CD4-positive, alpha-beta T cell (primary cell): ENCODE measurements around the gene RASA3. TPM values are rescaled to one million over a fixed set of nuclear protein-coding genes. Genes with fewer than 3 reads are reported as not detected.

ENCODE experiments used
- ATAC-seq: fragments of 200-7000 bp; cut with Tn5 transposase; one replicate; pipeline ENCODE4 v1.10.0; 2022; ENCODE audit warnings: mild to moderate bottlenecking; ENCODE audit not compliant: poor library complexity
- CTCF ChIA-PET: fragments of 350-600 bp; sonication (Branson Sonifier 250); formaldehyde crosslinking; loops from one replicate; lab custom pipeline; 2021; ENCODE audit warnings: antibody characterized with exemption, inconsistent platforms; lab: Charles Lee
- POLR2A ChIA-PET: fragments of 350-600 bp; sonication (Branson Sonifier 250); formaldehyde crosslinking; loops from one replicate; lab custom pipeline; 2021; ENCODE audit warnings: antibody characterized with exemption, inconsistent platforms; lab: Charles Lee
- DNase-seq, 14 experiments: peaks; one replicate each; pipeline ENCODE4 v3.0.0-alpha.2; 2013 to 2020; ENCODE audit warnings: mixed read lengths in 2 of 14
- H3K27ac ChIP-seq, 2 donors: one replicate each; pipeline versions ENCODE4 v1.5.1 to v1.7.0; 2013; ENCODE audit warnings: low read length in 2 of 2, low read depth in 1 of 2, mild to moderate bottlenecking in 1 of 2
- H3K27me3 ChIP-seq, 2 experiments: 1 replicate in 1 of 2; 2 replicates in 1 of 2; pipeline versions ENCODE4 v1.6.1 to v1.7.0; 2013; ENCODE audit warnings: low read length in 2 of 2, control low read depth in 1 of 2, mild to moderate bottlenecking in 1 of 2, moderate library complexity in 1 of 2; ENCODE audit not compliant: insufficient read depth in 2 of 2, control insufficient read depth in 1 of 2
- H3K36me3 ChIP-seq: one replicate; pipeline ENCODE4 v1.6.1; 2013; ENCODE audit warnings: low read length, control low read depth; ENCODE audit not compliant: insufficient read depth
- H3K4me1 ChIP-seq: one replicate; pipeline ENCODE4 v1.6.1; 2013; ENCODE audit warnings: low read length, control low read depth; ENCODE audit not compliant: insufficient read depth
- H3K4me3 ChIP-seq: one replicate; pipeline ENCODE4 v1.5.1; 2013; ENCODE audit warnings: mild to moderate bottlenecking, low read length, moderate library complexity
- H3K9me3 ChIP-seq, 2 experiments: 1 replicate in 1 of 2; 2 replicates in 1 of 2; pipeline versions ENCODE4 v1.6.1 to v1.7.0; 2013; ENCODE audit warnings: low read length in 2 of 2, mild to moderate bottlenecking in 2 of 2, control low read depth in 1 of 2, moderate library complexity in 1 of 2; ENCODE audit not compliant: control insufficient read depth in 1 of 2, insufficient read depth in 1 of 2
- H3K27ac Mint-ChIP-seq: one replicate; pipeline ENCODE4 v1.8.0; 2020; ENCODE audit warnings: mixed read lengths
- H3K27me3 Mint-ChIP-seq: one replicate; pipeline ENCODE4 v1.8.0; 2021; ENCODE audit warnings: mixed read lengths
- H3K36me3 Mint-ChIP-seq: one replicate; pipeline ENCODE4 v1.8.0; 2021; ENCODE audit warnings: low read depth, mixed read lengths
- H3K4me1 Mint-ChIP-seq: one replicate; pipeline ENCODE4 v1.8.0; 2021; ENCODE audit warnings: low read depth, mixed read lengths
- H3K4me3 Mint-ChIP-seq: one replicate; pipeline ENCODE4 v1.8.0; 2020; ENCODE audit warnings: mild to moderate bottlenecking, mixed read lengths
- H3K9me3 Mint-ChIP-seq: one replicate; pipeline ENCODE4 v1.8.0; 2020; ENCODE audit warnings: mixed read lengths
- CTCF ChIP-seq: fragments of 200-600 bp; IDR thresholded peaks from one replicate; pipeline ENCODE4 v1.8.0; 2022; ENCODE audit warnings: antibody characterized with exemption, mild to moderate bottlenecking
- intact Hi-C, 2 experiments: fragments of 100-400 bp; cut with DNase I in 1 of 2; cut with micrococcal nuclease in 1 of 2; formaldehyde crosslinking; loops; one replicate each; pipeline versions ENCODE4 v1.15.1 to v1.9.0; 2023 to 2025; cut with DNase I, micrococcal nuclease
- total RNA-seq, 174 experiments: library from RNA in 2 of 174; stranded (reverse) in 2 of 174; gene quantifications; one replicate each; pipeline ENCODE4 v1.2.3 and lab custom pipeline; 2021 to 2026

The RASA3 gene
- total RNA-seq, 2 experiments from 2014 or later, result 181 to 184 TPM

DNA sequence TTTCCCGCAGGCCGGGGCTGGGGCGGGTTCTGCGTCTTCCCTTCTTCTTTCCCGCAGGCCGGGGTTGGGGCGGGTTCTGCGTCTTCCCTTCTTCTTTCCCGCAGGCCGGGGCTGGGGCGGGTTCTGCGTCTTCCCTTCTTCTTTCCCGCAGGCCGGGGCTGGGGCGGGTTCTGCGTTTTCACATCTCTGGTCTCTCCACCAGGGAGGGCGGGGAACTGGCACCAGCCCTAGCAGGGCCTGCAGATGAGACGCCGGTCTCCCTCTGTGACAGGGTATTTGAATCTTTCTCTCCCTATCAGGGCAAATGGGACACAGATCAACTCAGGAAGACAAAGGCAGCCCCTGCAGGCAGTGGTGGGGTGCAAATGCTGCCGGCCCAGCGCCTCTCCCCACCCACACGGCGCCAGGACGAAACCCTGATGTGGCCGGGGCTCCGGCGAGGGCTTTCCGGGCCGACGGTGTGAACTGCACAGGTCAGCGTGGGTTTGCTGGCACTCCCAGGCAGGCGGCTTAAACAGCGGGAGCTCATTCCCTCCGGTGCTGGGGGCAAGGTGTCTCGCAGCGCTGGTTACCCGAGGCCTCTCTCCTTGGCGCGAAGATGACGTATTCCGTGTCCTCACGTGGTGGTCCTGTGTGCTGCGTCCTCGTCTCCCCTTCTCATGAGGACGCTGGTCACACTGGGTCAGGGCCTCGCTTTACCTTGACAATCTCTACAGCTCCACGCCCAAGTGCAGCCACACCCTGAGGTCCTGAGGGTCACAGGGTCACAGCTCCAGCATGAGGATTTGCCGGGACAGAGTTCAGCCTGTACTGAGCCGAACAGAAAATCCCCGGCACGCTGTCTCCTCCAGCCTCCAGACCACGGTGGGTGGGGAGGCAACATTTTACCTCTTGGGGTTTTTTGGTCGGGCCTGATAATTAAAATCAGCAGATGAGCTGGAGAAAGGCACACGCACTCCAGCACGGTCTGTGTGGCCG is 157.8 kb downstream of the RASA3 start:
- TF ChIP-seq CTCF, result no peak
- ATAC-seq (no peak), DNase-seq (no peak)
- peaks cover 77% of the 10 kb centered on the region for H3K36me3 ChIP-seq
- no peaks in the 10 kb centered on the region for H3K27me3 ChIP-seq
- intact Hi-C loops, result no loop called here
- H3K4me3 ChIP-seq, result no peak overlapping the region
- H3K9me3 ChIP-seq, result peaks cover 0 to 5% of the 10 kb centered on the region in 2 experiments
- Mint-ChIP-seq H3K4me3 (no peak overlapping the region), H3K4me1 (no peaks in the 10 kb centered on the region), H3K36me3 (peaks cover 65% of the 10 kb centered on the region), H3K27ac (no peak overlapping the region), H3K9me3 (no peaks in the 10 kb centered on the region), H3K27me3 (no peaks in the 10 kb centered on the region)
- ChIA-PET POLR2A (no interaction called here), CTCF (no interaction called here)
- no peaks in the 10 kb centered on the region for H3K4me1 ChIP-seq
- no peak overlapping the region for H3K27ac ChIP-seq

- DNase-seq, result no peak
- TF ChIP-seq CTCF, result no peak
- Histone ChIP-seq H3K9me3 (no peaks in the 10 kb centered on the region), H3K4me3 (no peak within 1 kb of the TSS), H3K4me1 (no peaks in the 10 kb centered on the region), H3K36me3 (peaks cover 69% of the 10 kb centered on the region), H3K27me3 (no peaks in the 10 kb centered on the region), H3K27ac (no peak within 1 kb of the TSS)
- no peak for ATAC-seq
- Mint-ChIP-seq H3K27me3 (no peaks in the 10 kb centered on the region), H3K36me3 (peaks cover 55% of the 10 kb centered on the region), H3K9me3 (no peaks in the 10 kb centered on the region), H3K27ac (no peak within 1 kb of the TSS), H3K4me3 (no peak within 1 kb of the TSS), H3K4me1 (no peaks in the 10 kb centered on the region)
- ChIA-PET POLR2A (interaction anchor here (1.0 kb wide), 1 partner anchor 38 kb away, joined by 3 read pairs; no protein-coding TSS in a partner anchor), CTCF (no interaction called here)
- intact Hi-C loops, result no loop called here
Observed at GRCh38 chr13:113973218-113974164, 158.9 kb downstream of the RASA3 start, which contains the start of gene C13orf46. Gene C13orf46, minus strand, starts transcription at chr13:113974076. Its CDS starts 79 bp downstream, at chr13:113973997.

GRCh38 chr13:113972451-113973217 is 159.8 kb downstream of the RASA3 start:
- no peaks in the 10 kb centered on the region for H3K9me3 ChIP-seq
- no peak for ATAC-seq
- ChIA-PET POLR2A (interaction anchor here (0.8 to 1.0 kb wide), 2 partner anchors 10 to 39 kb away, joined by 3 read pairs; no protein-coding TSS in a partner anchor), CTCF (no interaction called here)
- no peak overlapping the region for H3K4me3 ChIP-seq
- peaks cover 62% of the 10 kb centered on the region for H3K36me3 ChIP-seq
- Mint-ChIP-seq H3K4me3 (no peak overlapping the region), H3K27ac (no peak overlapping the region), H3K9me3 (no peaks in the 10 kb centered on the region), H3K36me3 (peaks cover 51% of the 10 kb centered on the region), H3K4me1 (no peaks in the 10 kb centered on the region), H3K27me3 (no peaks in the 10 kb centered on the region)
- no peak for DNase-seq
- no peaks in the 10 kb centered on the region for H3K27me3 ChIP-seq
- no peaks in the 10 kb centered on the region for H3K4me1 ChIP-seq
- no peak overlapping the region for H3K27ac ChIP-seq
- intact Hi-C loops, result no loop called here
- no peak for TF ChIP-seq CTCF
